NCI-H446 treated with DMSO at 0.1 percent for 48 hours (cell line): ENCODE measurements around the gene RAB44.

Experiments
- DNase-seq: peaks from one replicate; lab custom pipeline; 2025; lab: John Stamatoyannopoulos, UW

Gene RAB44

GRCh38 chr6:36752187-36752885 is 54.7 kb downstream of the RAB44 start:
- no peak for DNase-seq

GRCh38 chr6:36752886-36753506 is 55.4 kb downstream of the RAB44 start:
- DNase-seq: no peak

- no peak for DNase-seq
Measured at GRCh38 chr6:36753671-36754405, 56.2 kb downstream of the RAB44 start.

- no peak for DNase-seq
Measured at GRCh38 chr6:36754582-36755434, 57.2 kb downstream of the RAB44 start.

- no peak for DNase-seq
Measured at GRCh38 chr6:36755435-36756348, 58.1 kb downstream of the RAB44 start.

- no peak for DNase-seq
Measured at GRCh38 chr6:36756786-36757185, 59.2 kb downstream of the RAB44 start.

- no peak for DNase-seq
Measured at GRCh38 chr6:36757206-36757605, 59.6 kb downstream of the RAB44 start.

GRCh38 chr6:36757943-36758508 is 60.4 kb downstream of the RAB44 start:
- DNase-seq: no peak

- no peak for DNase-seq
Measured at GRCh38 chr6:36758516-36759147, 61.0 kb downstream of the RAB44 start.

- peak; percentile 48 for DNase-seq
Measured at GRCh38 chr6:36759148-36759759, 61.6 kb downstream of the RAB44 start.

GRCh38 chr6:36760685-36761435 is 63.2 kb downstream of the RAB44 start:
- no peak for DNase-seq

- DNase-seq: no peak
Measured at GRCh38 chr6:36762123-36762522, 64.5 kb downstream of the RAB44 start.

GRCh38 chr6:36765190-36765589 is 67.6 kb downstream of the RAB44 start:
- DNase-seq: no peak

- DNase-seq: peak; percentile 66
Measured at GRCh38 chr6:36765594-36766398, 68.2 kb downstream of the RAB44 start.

GRCh38 chr6:36766399-36766945 is 68.8 kb downstream of the RAB44 start:
- no peak for DNase-seq

GRCh38 chr6:36769183-36769675 is 71.6 kb downstream of the RAB44 start:
- no peak for DNase-seq

GRCh38 chr6:36769676-36770499 is 72.3 kb downstream of the RAB44 start:
- DNase-seq: no peak
